Non-pigmented ciliary epithelial cell (primary cell): ENCODE measurements around the gene SLTM.
"Not testable (repeated sequence)": the region's sequence is repeated elsewhere in the genome, so short reads cannot be mapped to it uniquely, and the experiment has no call there.

Experiments
- DNase-seq: peaks from one replicate; pipeline ENCODE4 v3.0.0-alpha.2; 2010; ENCODE audit warnings: low read depth

Gene SLTM

GRCh38 chr15:58876306-58877106 is 57.0 kb downstream of the SLTM start:
- DNase-seq: no peak

GRCh38 chr15:58875343-58875742 is 58.1 kb downstream of the SLTM start:
- no peak for DNase-seq

GRCh38 chr15:58873267-58873666 is 60.2 kb downstream of the SLTM start:
- DNase-seq: no peak

GRCh38 chr15:58870451-58870850 is 63.0 kb downstream of the SLTM start:
- no peak for DNase-seq

GRCh38 chr15:58867926-58868325 is 65.6 kb downstream of the SLTM start:
- no peak for DNase-seq

GRCh38 chr15:58865425-58865880 is 68.0 kb downstream of the SLTM start:
- no peak for DNase-seq

GRCh38 chr15:58864602-58865424 is 68.7 kb downstream of the SLTM start:
- no peak for DNase-seq

- DNase-seq: no peak
These were observed 71.2 kb downstream of the SLTM start for GRCh38 chr15:58862326-58862725.

GRCh38 chr15:58856621-58857020 is 76.9 kb downstream of the SLTM start:
- not testable (repeated sequence) for DNase-seq

GRCh38 chr15:58856086-58856485 is 77.4 kb downstream of the SLTM start:
- no peak for DNase-seq

GRCh38 chr15:58854593-58854992 is 78.9 kb downstream of the SLTM start:
- DNase-seq: no peak

- no peak for DNase-seq
These were observed 81.1 kb downstream of the SLTM start for GRCh38 chr15:58852347-58852746.

- DNase-seq: not testable (repeated sequence)
These were observed 82.3 kb downstream of the SLTM start for GRCh38 chr15:58851205-58851604.

- DNase-seq: no peak
These were observed 90.6 kb downstream of the SLTM start for GRCh38 chr15:58842713-58843396.

GRCh38 chr15:58840048-58840447 is 93.4 kb downstream of the SLTM start:
- DNase-seq: peak; percentile 54

- DNase-seq: no peak
These were observed 94.0 kb downstream of the SLTM start for GRCh38 chr15:58839485-58839884.

GRCh38 chr15:58833681-58834426 is 99.6 kb downstream of the SLTM start:
- DNase-seq: not testable (repeated sequence)

GRCh38 chr15:58830556-58830955 is 102.9 kb downstream of the SLTM start:
- no peak for DNase-seq
